ENCODE data around the gene VPS37B.

Gene VPS37B

GRCh38 chr12:122865268-122866231 is 30.4 kb downstream of the VPS37B start:
- no peak for DNase-seq

- DNase-seq, result no peak
These were observed 31.1 kb downstream of the VPS37B start for GRCh38 chr12:122864894-122865253.

GRCh38 chr12:122862872-122863701 is 32.8 kb downstream of the VPS37B start:
- DNase-seq, result no peak

GRCh38 chr12:122862110-122862634 is 33.8 kb downstream of the VPS37B start:
- DNase-seq, result no peak

GRCh38 chr12:122861587-122861970 is 34.3 kb downstream of the VPS37B start:
- no peak for DNase-seq

GRCh38 chr12:122860854-122861586 is 34.9 kb downstream of the VPS37B start:
- no peak for DNase-seq

- no peak for DNase-seq
These were observed 35.7 kb downstream of the VPS37B start for GRCh38 chr12:122860040-122860853.

- no peak for DNase-seq
These were observed 36.5 kb downstream of the VPS37B start for GRCh38 chr12:122859303-122860039.

GRCh38 chr12:122858591-122859302 is 37.2 kb downstream of the VPS37B start:
- no peak for DNase-seq

- DNase-seq, result no peak
These were observed 37.8 kb downstream of the VPS37B start for GRCh38 chr12:122858171-122858570.

- DNase-seq, result no peak
These were observed 38.8 kb downstream of the VPS37B start for GRCh38 chr12:122856999-122857671.

- no peak for DNase-seq
These were observed 39.7 kb downstream of the VPS37B start for GRCh38 chr12:122855928-122856831.

GRCh38 chr12:122855071-122855829 is 40.7 kb downstream of the VPS37B start:
- DNase-seq, result no peak

GRCh38 chr12:122854554-122854953 is 41.4 kb downstream of the VPS37B start:
- DNase-seq, result no peak

- no peak for DNase-seq
These were observed 42.2 kb downstream of the VPS37B start for GRCh38 chr12:122853582-122854245.

GRCh38 chr12:122852336-122853275 is 43.3 kb downstream of the VPS37B start:
- DNase-seq, result no peak

All from NCI-H1436 treated with DMSO at 0.1 percent for 48 hours (cell line).